ENCODE measurements around the gene AUTS2.

DNA sequence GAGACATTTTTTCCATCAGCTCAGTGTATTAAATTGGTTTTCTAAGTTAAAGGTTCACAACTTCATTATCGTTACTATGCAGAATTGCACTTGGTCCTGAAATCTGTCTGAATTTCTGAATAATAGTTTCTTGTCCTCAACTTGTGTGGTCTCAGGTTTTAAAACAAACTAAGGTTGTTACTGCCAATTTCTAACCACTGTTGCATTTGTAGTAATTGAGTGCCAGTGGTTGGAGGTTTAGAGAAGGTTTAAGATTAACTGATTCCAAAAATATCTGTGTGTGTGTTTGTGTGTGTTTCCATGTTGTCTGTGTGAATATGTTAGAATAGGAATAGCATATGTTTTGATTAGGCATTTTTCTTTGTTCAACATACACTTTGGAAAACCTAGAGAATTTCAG is 395.9 kb downstream of the AUTS2 start:
- no peak for TF ChIP-seq ARNT (IDR thresholded peaks at IDR 0.05)
- TF ChIP-seq FOXM1 (IDR thresholded peaks at IDR 0.05; ENCODE audit: borderline replicate concordance) = no peak
